Stomach (tissue), 9 donors: Measurements from ENCODE around the gene BICRA. TPM values are rescaled to one million over a fixed set of nuclear protein-coding genes. Genes with fewer than 3 reads are reported as not detected.

Source experiments
- DNase-seq, 2 donors: peaks; one replicate each; pipeline versions ENCODE4 v3.0.0 to v3.0.0-alpha.2; 2013 to 2019
- H3K27ac ChIP-seq, 5 donors: fragments of 200-600 bp in 4 of 5; sonication (generic) in 4 of 5; one replicate each; pipeline ENCODE4 v1.5.1; 2013 to 2019; ENCODE audit warnings: mild to moderate bottlenecking in 1 of 5, moderate library complexity in 1 of 5
- H3K27me3 ChIP-seq, 3 donors: fragments of 200-600 bp; sonication (generic); one replicate each; pipeline ENCODE4 v1.5.1; 2017 to 2019; ENCODE audit warnings: mixed run types in 1 of 3
- H3K36me3 ChIP-seq, 4 donors: fragments of 200-600 bp; sonication (generic); 1 replicate in 3 of 4; 2 replicates in 1 of 4; pipeline ENCODE4 v1.5.1; 2016 to 2019
- H3K4me1 ChIP-seq, 4 donors: fragments of 200-600 bp; sonication (generic); one replicate each; pipeline ENCODE4 v1.5.1; 2016 to 2019
- H3K4me3 ChIP-seq, 4 donors: fragments of 200-600 bp; sonication (generic) in 3 of 4; one replicate each; pipeline ENCODE4 v1.5.1; 2016 to 2019; ENCODE audit warnings: mild to moderate bottlenecking in 1 of 4
- H3K9me3 ChIP-seq, 4 donors: fragments of 200-600 bp; sonication (generic); one replicate each; pipeline ENCODE4 v1.5.1; 2016 to 2019
- CTCF ChIP-seq, 7 experiments: fragments of 450-650 bp in 4 of 7; fragments of 200-600 bp in 3 of 7; sonication (generic) in 3 of 7; IDR thresholded peaks; one replicate each; pipeline ENCODE4 v1.5.1; 2016 to 2019; ENCODE audit warnings: antibody characterized with exemption in 7 of 7, control low read depth in 2 of 7, mild to moderate bottlenecking in 1 of 7
- EP300 ChIP-seq: sonication (generic); formaldehyde crosslinking; IDR thresholded peaks from one replicate; pipeline ENCODE4 v1.6.1; 2017; ENCODE audit warnings: antibody characterized with exemption
- POLR2A ChIP-seq, 4 donors: fragments of 450-650 bp; IDR thresholded peaks; one replicate each; pipeline ENCODE4 v1.6.1; 2016; ENCODE audit warnings: antibody characterized with exemption in 4 of 4, control low read depth in 2 of 4, mild to moderate bottlenecking in 1 of 4, moderate library complexity in 1 of 4
- POLR2AphosphoS5 ChIP-seq, 3 donors: sonication (generic); formaldehyde crosslinking; IDR thresholded peaks; one replicate each; pipeline ENCODE4 v1.6.1; 2016; ENCODE audit warnings: antibody characterized with exemption in 3 of 3
- WGBS, 5 donors: extraction: QIAGEN DNeasy Blood & Tissue Kit in 3 of 5; methylation state at CpG; one replicate each; pipeline versions ENCODE4 v1.1.5 to v1.1.7; 2013 to 2018; 5-methylcytosine and 5-hydroxymethylcytosine counted together
- intact Hi-C: fragments of 100-400 bp; cut with DNase I; formaldehyde crosslinking; loops from one replicate; pipeline ENCODE4 v1.15.1; 2023; ENCODE audit warnings: low total_unique reads
- polyA plus RNA-seq, 3 donors: library from polyadenylated mRNA; stranded (reverse); fragments of 200-250 nt; gene quantifications; one replicate each; pipeline ENCODE4 v1.2.3, GENCODE V29; 2013
- total RNA-seq, 5 donors: library from RNA; depleted of rRNA; stranded (reverse); fragments of >200 nt; gene quantifications; one replicate each; pipeline versions ENCODE4 v1.1.0 to v1.2.3, GENCODE V29; 2014 to 2016
- donor health status: healthy with polysubstance abuse.
- donor health status: Bipolar disorder and iron deficiency.
- donor health status: healthy.

BICRA gene
- total and polyA plus RNA-seq, 8 donors, result 2.7 to 13.4 (median 9.5) TPM

- Histone ChIP-seq H3K4me3 (no peak overlapping the region), H3K9me3 (no peaks in the 10 kb centered on the region), H3K4me1 (peaks cover 0 to 5% (median under 1%) of the 10 kb centered on the region in 4 donors), H3K27ac (peak overlapping the region in 4 of 5 donors; percentile 33 to 59 (median 51)), H3K36me3 (peaks cover 30 to 41% (median 37%) of the 10 kb centered on the region in 4 donors), H3K27me3 (peaks cover 0 to 9% (median 0%) of the 10 kb centered on the region in 3 donors)
- TF ChIP-seq POLR2A (IDR thresholded peaks at IDR 0.05), result no peak
- no peak for TF ChIP-seq EP300
- TF ChIP-seq POLR2AphosphoS5 (IDR thresholded peaks at IDR 0.05), result no peak
- no peak for TF ChIP-seq CTCF (IDR thresholded peaks at IDR 0.05)
- DNase-seq, result no peak
- intact Hi-C loops, result loop anchor here (5.0 kb wide), 1 partner anchor 267 kb away; no protein-coding TSS in a partner anchor
- 94 to 98% (median 98%) methylated on average over 3 of the region's 3 CpGs for WGBS, 5 donors
These were observed 95.7 kb downstream of the BICRA start for GRCh38 chr19:47704656-47705055.

GRCh38 chr19:47707135-47707925, 98.4 kb downstream of the BICRA start:
- Histone ChIP-seq H3K27me3 (peaks cover 0 to 19% (median 0%) of the 10 kb centered on the region in 3 donors), H3K9me3 (no peaks in the 10 kb centered on the region), H3K4me3 (no peak overlapping the region), H3K27ac (no peak overlapping the region), H3K4me1 (peaks cover 0 to 5% (median 0%) of the 10 kb centered on the region in 4 donors), H3K36me3 (peaks cover 7 to 14% (median 10%) of the 10 kb centered on the region in 4 donors)
- TF ChIP-seq POLR2A (IDR thresholded peaks at IDR 0.05), result no peak
- peak in 5 of 7 experiments; percentile 47 to 84 (median 77) for TF ChIP-seq CTCF (IDR thresholded peaks at IDR 0.05)
- peak; percentile 82 to 88 for DNase-seq
- intact Hi-C loops, result loop anchor here (5.0 kb wide), 1 partner anchor 270 kb away; no protein-coding TSS in a partner anchor
- WGBS, 5 donors, result 17 to 24% (median 22%) methylated on average over 19 to 22 of the region's 22 CpGs

- H3K4me3 ChIP-seq, result no peak overlapping the region
- intact Hi-C loops, result no loop called here
- peaks cover 5 to 40% (median 23%) of the 10 kb centered on the region in 4 donors for H3K4me1 ChIP-seq
- 61 to 76% (median 67%) methylated on average over 8 of the region's 8 CpGs for WGBS, 5 donors
- DNase-seq, result no peak
- H3K27ac ChIP-seq, result no peak overlapping the region
- peaks cover 4 to 7% (median 5%) of the 10 kb centered on the region in 4 donors for H3K36me3 ChIP-seq
- H3K9me3 ChIP-seq, result no peaks in the 10 kb centered on the region
- H3K27me3 ChIP-seq, result peaks cover 0 to 37% (median 6%) of the 10 kb centered on the region in 3 donors
- no peak for TF ChIP-seq POLR2A (IDR thresholded peaks at IDR 0.05)
- TF ChIP-seq EP300, result no peak
- TF ChIP-seq CTCF (IDR thresholded peaks at IDR 0.05), result no peak
These were observed 102.8 kb downstream of the BICRA start for GRCh38 chr19:47711652-47712242.

GRCh38 chr19:47713046-47714021, 104.4 kb downstream of the BICRA start, which contains the start of gene EHD2:
EHD2 (plus strand) TSS chr19:47713422; CDS start chr19:47716613, 3,191 bp downstream.
- Histone ChIP-seq H3K9me3 (no peaks in the 10 kb centered on the region), H3K27ac (peak within 1 kb of the TSS; percentile 78 to 91 (median 90)), H3K4me1 (peaks cover 18 to 54% (median 34%) of the 10 kb centered on the region in 4 donors), H3K4me3 (peak within 1 kb of the TSS; percentile 56 to 68 (median 61)), H3K36me3 (peaks cover 9 to 16% (median 12%) of the 10 kb centered on the region in 4 donors), H3K27me3 (peaks cover 0 to 28% (median 6%) of the 10 kb centered on the region in 3 donors)
- peak; percentile 59 to 88 for DNase-seq
- WGBS, 5 donors, result 6 to 11% (median 8%) methylated on average over 45 to 52 of the region's 52 CpGs
- TF ChIP-seq CTCF (IDR thresholded peaks at IDR 0.05), result peak in 6 of 7 experiments; percentile 26 to 98 (median 86)
- TF ChIP-seq POLR2AphosphoS5 (IDR thresholded peaks at IDR 0.05), result peak; percentile 77 to 86 (median 78)
- no peak for TF ChIP-seq POLR2A (IDR thresholded peaks at IDR 0.05)
- no peak for TF ChIP-seq EP300
- intact Hi-C loops, result no loop called here
